ENCODE measurements around the gene DST.

- TF ChIP-seq JUND (IDR thresholded peaks at IDR 0.05) (no peak), POLR2AphosphoS5 (IDR thresholded peaks at IDR 0.05; ENCODE audit: low read depth, low read length) (no peak), EP300 (IDR thresholded peaks at IDR 0.05; ENCODE audit: borderline replicate concordance in 1 of 2, low read depth in 1 of 2, low read length in 1 of 2) (no peak), MEF2A (IDR thresholded peaks at IDR 0.05; ENCODE audit: borderline replicate concordance, low read depth) (no peak), RCOR1 (IDR thresholded peaks at IDR 0.05; ENCODE audit: low read length) (no peak), RAD21 (IDR thresholded peaks at IDR 0.05; ENCODE audit: low read length) (no peak), REST (IDR thresholded peaks at IDR 0.05; ENCODE audit: low read depth, low read length) (no peak), EZH2phosphoT487 (IDR thresholded peaks at IDR 0.05; ENCODE audit: borderline replicate concordance, low read depth) (no peak), GATA2 (CRISPR knock-in tag; IDR thresholded peaks at IDR 0.05) (no peak), SMC3 (IDR thresholded peaks at IDR 0.05; ENCODE audit: low read depth, low read length) (no peak), FOXM1 (IDR thresholded peaks at IDR 0.05; ENCODE audit: low read depth) (no peak), TCF12 (IDR thresholded peaks at IDR 0.05) (no peak)
- TF ChIP-seq, protein P1, sequence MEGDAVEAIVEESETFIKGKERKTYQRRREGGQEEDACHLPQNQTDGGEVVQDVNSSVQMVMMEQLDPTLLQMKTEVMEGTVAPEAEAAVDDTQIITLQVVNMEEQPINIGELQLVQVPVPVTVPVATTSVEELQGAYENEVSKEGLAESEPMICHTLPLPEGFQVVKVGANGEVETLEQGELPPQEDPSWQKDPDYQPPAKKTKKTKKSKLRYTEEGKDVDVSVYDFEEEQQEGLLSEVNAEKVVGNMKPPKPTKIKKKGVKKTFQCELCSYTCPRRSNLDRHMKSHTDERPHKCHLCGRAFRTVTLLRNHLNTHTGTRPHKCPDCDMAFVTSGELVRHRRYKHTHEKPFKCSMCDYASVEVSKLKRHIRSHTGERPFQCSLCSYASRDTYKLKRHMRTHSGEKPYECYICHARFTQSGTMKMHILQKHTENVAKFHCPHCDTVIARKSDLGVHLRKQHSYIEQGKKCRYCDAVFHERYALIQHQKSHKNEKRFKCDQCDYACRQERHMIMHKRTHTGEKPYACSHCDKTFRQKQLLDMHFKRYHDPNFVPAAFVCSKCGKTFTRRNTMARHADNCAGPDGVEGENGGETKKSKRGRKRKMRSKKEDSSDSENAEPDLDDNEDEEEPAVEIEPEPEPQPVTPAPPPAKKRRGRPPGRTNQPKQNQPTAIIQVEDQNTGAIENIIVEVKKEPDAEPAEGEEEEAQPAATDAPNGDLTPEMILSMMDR (IDR thresholded peaks at IDR 0.05) = no peak
Measured at GRCh38 chr6:56684342-56685101, 41.8 kb upstream of the DST start.

Data from SK-N-SH (cell line).